Pancreas (tissue), 10 donors: ENCODE results near the gene PALM. TPM values are rescaled to one million over a fixed set of nuclear protein-coding genes. Genes with fewer than 3 reads are reported as not detected.
A peak's percentile ranks its signal among the peaks of the same experiment; 100 is the strongest.

ENCODE experiments used
- ATAC-seq, 4 donors: fragments of 200-7000 bp; cut with Tn5 transposase; one replicate each; pipeline versions ENCODE4 v1.8.0 to v1.9.1; 2020; ENCODE audit warnings: mild to moderate bottlenecking in 4 of 4, moderate library complexity in 4 of 4
- DNase-seq, 6 donors: peaks; one replicate each; pipeline ENCODE4 v3.0.0-alpha.2; 2020
- FAIRE-seq: peaks from 2 replicates; lab custom pipeline; 2012; peaks lifted over from hg19 to GRCh38; lab: Jason Lieb, UNC
- H3K27ac ChIP-seq, 4 donors: fragments of 200-600 bp; sonication (generic); 1 replicate in 3 of 4; 2 replicates in 1 of 4; pipeline versions ENCODE4 v1.5.0 to v1.8.0; 2020
- H3K27me3 ChIP-seq, 4 donors: fragments of 200-600 bp; one replicate each; pipeline ENCODE4 v1.8.0; 2021
- H3K36me3 ChIP-seq, 3 donors: fragments of 200-600 bp; sonication (generic) in 1 of 3; one replicate each; pipeline versions ENCODE4 v1.5.0 to v1.8.0; 2020 to 2021
- H3K4me1 ChIP-seq, 3 donors: fragments of 200-600 bp; one replicate each; pipeline ENCODE4 v1.8.0; 2021
- H3K4me3 ChIP-seq, 4 donors: fragments of 200-600 bp; sonication (generic) in 2 of 4; one replicate each; pipeline versions ENCODE4 v1.5.0 to v1.8.0; 2020 to 2021
- H3K9me3 ChIP-seq, 4 donors: fragments of 200-600 bp; one replicate each; pipeline ENCODE4 v1.8.0; 2021
- WGBS, 2 donors: extraction: QIAGEN DNeasy Blood & Tissue Kit; methylation state at CpG; one replicate each; pipeline ENCODE4 v1.1.7; 2013; 5-methylcytosine and 5-hydroxymethylcytosine counted together
- intact Hi-C, 3 donors: fragments of 100-400 bp; cut with DNase I; formaldehyde crosslinking; loops; one replicate each; pipeline versions ENCODE4 v1.11.1 to v1.14.2; 2022
- polyA plus RNA-seq, 2 donors: library from polyadenylated mRNA; stranded (reverse); fragments of 200-250 nt; gene quantifications; one replicate each; pipeline ENCODE4 v1.2.3, GENCODE V29; 2013
- total RNA-seq, 6 donors: library from RNA; stranded (reverse); fragmentation: NEBNext Ultra II Directional in 4 of 6; extraction: Animal tissue kit (Norgen Biotek cat#: 25700) in 4 of 6; gene quantifications; one replicate each; pipeline versions ENCODE4 v1.2.1 to v1.2.4, GENCODE V29; 2021 to 2023
- TF ChIP-seq, protein P1 (sequence below), 4 donors: fragments of 200-600 bp; sonication (generic) in 3 of 4; IDR thresholded peaks; one replicate each; pipeline versions ENCODE4 v1.5.0 to v1.8.0; 2021; ENCODE audit warnings: antibody characterized with exemption in 4 of 4
- donor health status: healthy with polysubstance abuse.
- donor health status: DM: no; HTN: no; CAD: no; lungs with moderate emphysema.
- donor health status: DM: no; HTN: no; CAD: no.
- donor health status: control.
- donor health status: control.
- donor health status: Bipolar disorder and iron deficiency.
- donor health status: DM: yes; HTN: yes; CAD: no.
- donor health status: DM: no; HTN: no; CAD: no.
- donor health status: DM: no; HTN: no; CAD: no.
- donor health status: DM: yes; HTN: yes; CAD: no.

PALM gene
- total and polyA plus RNA-seq, 8 donors: 3.5 to 12.6 (median 6.2) TPM

DNA sequence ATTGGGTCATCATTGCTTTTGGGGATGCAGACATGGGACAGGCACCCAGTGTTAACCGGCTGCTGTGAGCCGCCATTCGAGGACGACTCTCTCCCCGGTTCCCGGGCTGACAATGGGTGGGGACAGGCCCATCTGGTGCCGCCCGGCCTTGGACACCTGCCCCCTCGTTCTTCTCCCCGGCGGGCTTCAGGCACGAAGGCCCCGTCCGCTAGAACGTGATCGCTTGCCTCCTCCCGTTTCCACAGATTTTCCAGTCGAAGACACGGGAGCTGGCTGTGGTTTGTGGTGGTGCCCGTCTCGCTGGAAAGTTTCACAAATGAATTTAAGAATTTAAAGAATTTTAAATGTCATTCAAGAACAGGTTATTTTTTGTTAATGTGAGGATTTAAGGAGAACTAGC lies 2.0 kb downstream of the PALM start:
- no peaks in the 10 kb centered on the region for H3K9me3 ChIP-seq
- ATAC-seq: no peak
- no peaks in the 10 kb centered on the region for H3K4me1 ChIP-seq
- WGBS, 2 donors: 67 to 70% methylated on average over 21 of the region's 21 CpGs
- H3K4me3 ChIP-seq: no peak overlapping the region
- H3K27me3 ChIP-seq: no peaks in the 10 kb centered on the region
- intact Hi-C loops: no loop called here
- no peak for DNase-seq
- no peak for FAIRE-seq
- no peaks in the 10 kb centered on the region for H3K36me3 ChIP-seq
- TF ChIP-seq, protein P1, sequence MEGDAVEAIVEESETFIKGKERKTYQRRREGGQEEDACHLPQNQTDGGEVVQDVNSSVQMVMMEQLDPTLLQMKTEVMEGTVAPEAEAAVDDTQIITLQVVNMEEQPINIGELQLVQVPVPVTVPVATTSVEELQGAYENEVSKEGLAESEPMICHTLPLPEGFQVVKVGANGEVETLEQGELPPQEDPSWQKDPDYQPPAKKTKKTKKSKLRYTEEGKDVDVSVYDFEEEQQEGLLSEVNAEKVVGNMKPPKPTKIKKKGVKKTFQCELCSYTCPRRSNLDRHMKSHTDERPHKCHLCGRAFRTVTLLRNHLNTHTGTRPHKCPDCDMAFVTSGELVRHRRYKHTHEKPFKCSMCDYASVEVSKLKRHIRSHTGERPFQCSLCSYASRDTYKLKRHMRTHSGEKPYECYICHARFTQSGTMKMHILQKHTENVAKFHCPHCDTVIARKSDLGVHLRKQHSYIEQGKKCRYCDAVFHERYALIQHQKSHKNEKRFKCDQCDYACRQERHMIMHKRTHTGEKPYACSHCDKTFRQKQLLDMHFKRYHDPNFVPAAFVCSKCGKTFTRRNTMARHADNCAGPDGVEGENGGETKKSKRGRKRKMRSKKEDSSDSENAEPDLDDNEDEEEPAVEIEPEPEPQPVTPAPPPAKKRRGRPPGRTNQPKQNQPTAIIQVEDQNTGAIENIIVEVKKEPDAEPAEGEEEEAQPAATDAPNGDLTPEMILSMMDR (IDR thresholded peaks at IDR 0.05): no peak
- H3K27ac ChIP-seq: no peak overlapping the region

DNA sequence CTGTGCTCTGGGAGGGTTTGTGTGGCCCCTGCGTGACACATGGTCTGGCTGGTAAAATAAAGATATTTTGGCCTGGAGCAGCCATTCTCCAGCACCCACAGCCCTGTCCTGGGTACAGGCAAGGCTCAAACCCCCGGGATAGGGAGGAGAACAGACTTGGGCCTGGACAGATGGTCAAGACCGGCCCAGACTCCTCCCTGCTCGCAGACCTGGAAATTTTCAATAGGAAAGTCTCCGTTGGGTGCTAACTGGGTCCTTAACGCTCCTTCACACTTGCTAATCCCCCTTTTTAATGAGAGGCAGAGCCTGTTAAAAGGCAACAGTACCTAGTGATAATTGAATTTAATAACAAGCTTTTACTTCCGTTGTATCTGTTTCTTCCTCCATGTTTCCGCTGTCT lies 2.5 kb downstream of the PALM start:
- H3K4me3 ChIP-seq: no peak overlapping the region
- DNase-seq: no peak
- TF ChIP-seq, protein P1 (IDR thresholded peaks at IDR 0.05): no peak
- H3K27me3 ChIP-seq: no peaks in the 10 kb centered on the region
- intact Hi-C loops: no loop called here
- no peaks in the 10 kb centered on the region for H3K36me3 ChIP-seq
- H3K9me3 ChIP-seq: no peaks in the 10 kb centered on the region
- H3K27ac ChIP-seq: no peak overlapping the region
- 68 to 75% methylated on average over 8 of the region's 8 CpGs for WGBS, 2 donors
- FAIRE-seq: no peak
- no peaks in the 10 kb centered on the region for H3K4me1 ChIP-seq
- ATAC-seq: no peak

DNA sequence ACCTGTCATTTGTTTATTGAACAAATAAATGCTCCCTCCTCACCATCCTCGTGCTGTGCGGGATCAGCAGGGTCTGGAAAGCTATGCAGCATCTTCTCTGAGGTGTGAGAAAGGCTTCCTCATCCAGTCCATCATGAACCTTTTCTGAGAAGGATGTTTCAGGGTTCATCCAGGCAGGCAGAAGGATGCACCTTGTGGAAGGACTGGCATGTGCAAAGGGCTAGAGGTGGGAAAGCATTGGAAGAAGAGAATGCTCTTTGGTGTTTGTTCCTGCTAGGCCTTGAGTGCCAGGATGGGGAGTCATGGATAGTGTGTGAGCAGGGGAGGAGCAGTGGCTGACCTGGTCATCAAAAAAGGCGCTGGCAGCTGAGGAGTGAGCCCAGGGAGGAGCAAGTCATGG lies 6.6 kb downstream of the PALM start:
- FAIRE-seq (no peak), ATAC-seq (no peak), DNase-seq (no peak)
- H3K27me3 ChIP-seq: no peaks in the 10 kb centered on the region
- no peaks in the 10 kb centered on the region for H3K36me3 ChIP-seq
- intact Hi-C loops: no loop called here
- no peak overlapping the region for H3K27ac ChIP-seq
- H3K4me1 ChIP-seq: no peaks in the 10 kb centered on the region
- 94 to 97% methylated on average over 3 of the region's 3 CpGs for WGBS, 2 donors
- TF ChIP-seq, protein P1 (IDR thresholded peaks at IDR 0.05): no peak
- no peak overlapping the region for H3K4me3 ChIP-seq
- H3K9me3 ChIP-seq: no peaks in the 10 kb centered on the region

DNA sequence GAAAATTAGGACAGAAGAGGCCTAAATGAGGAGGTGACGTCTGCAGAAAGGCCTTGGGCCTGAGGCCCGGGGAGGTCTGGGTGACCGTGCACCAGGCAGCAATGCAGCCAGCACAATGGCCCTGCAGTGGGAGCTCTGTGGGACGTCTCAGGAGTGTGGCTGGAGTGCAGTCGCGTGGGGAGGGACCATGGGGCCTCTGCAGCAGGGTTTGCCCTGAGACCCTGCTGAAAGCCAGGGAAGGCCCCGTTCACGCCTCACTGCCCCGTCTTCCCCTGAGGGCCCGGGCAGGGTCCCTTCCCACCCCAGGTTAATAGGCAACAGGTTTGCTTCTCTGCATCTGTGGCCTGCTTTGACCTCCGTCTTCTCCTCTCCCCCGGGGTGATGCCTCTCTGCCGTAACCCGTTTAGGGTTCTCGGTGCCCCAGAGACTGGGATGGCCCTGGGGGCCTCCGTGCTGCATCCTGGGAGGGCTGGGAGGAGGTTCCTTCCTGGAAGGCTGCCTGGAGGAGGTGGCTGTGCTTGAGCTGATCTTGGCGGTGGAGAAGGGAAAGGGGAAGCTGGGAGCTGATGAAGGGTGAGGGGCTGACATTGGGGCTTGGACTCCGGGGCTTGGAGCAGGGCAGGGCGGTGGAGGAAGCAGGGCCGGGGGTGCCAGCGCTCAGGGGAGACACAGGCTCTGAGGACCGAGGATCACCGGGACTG lies 9.7 kb downstream of the PALM start:
- H3K36me3 ChIP-seq: no peaks in the 10 kb centered on the region
- FAIRE-seq (no peak), ATAC-seq (peak in 2 of 4 donors; percentile 7 to 17), DNase-seq (no peak)
- 51 to 64% methylated on average over 22 to 23 of the region's 23 CpGs for WGBS, 2 donors
- H3K27ac ChIP-seq: no peak overlapping the region
- H3K4me1 ChIP-seq: no peaks in the 10 kb centered on the region
- H3K9me3 ChIP-seq: no peaks in the 10 kb centered on the region
- intact Hi-C loops: no loop called here
- H3K27me3 ChIP-seq: no peaks in the 10 kb centered on the region
- TF ChIP-seq, protein P1 (IDR thresholded peaks at IDR 0.05): no peak
- H3K4me3 ChIP-seq: no peak overlapping the region

DNA sequence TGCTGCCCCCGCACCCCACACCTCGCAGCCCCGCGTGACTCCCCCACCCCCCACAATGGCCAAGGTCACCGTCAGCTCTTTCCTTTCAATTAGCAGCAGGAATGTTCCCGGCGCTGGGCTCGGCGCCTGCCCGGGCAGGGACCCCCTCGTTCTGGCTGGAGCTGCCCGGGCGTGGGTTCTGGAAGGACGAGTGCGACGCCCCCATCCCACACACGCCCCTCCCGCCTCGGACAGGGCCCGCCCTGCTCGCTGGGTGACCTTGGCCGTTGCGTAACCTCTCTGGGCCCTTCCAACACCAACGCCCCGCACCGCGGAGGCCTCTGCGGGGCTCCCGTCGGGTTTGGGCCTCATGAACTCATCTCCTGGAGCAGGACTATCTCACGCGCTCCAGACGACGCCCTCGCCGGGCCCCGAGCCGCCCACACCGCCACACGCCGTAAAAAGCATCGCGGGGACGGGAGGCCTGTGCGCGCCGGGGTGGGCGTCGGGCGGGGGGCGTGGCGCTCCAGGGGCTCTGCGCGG lies 10.3 kb downstream of the PALM start:
- TF ChIP-seq, protein P1 (IDR thresholded peaks at IDR 0.05): no peak
- FAIRE-seq: no peak

More for the DNA sequence above, 10.3 kb downstream of the PALM start:
- DNase-seq (no peak), ATAC-seq (peak; percentile 39 to 73 (median 64))
- Histone ChIP-seq H3K36me3 (no peaks in the 10 kb centered on the region), H3K4me3 (no peak overlapping the region), H3K27ac (no peak overlapping the region), H3K9me3 (no peaks in the 10 kb centered on the region), H3K27me3 (no peaks in the 10 kb centered on the region), H3K4me1 (no peaks in the 10 kb centered on the region)
- 8 to 9% methylated on average over 44 to 54 of the region's 54 CpGs for WGBS, 2 donors
- intact Hi-C loops: no loop called here
